Measurements from ENCODE around the gene ROR2.

Gene ROR2

GRCh38 chr9:91814201-91814600 is 135.8 kb downstream of the ROR2 start:
- no peak for ATAC-seq
- TF ChIP-seq ESRRG (CRISPR knock-in tag; IDR thresholded peaks at IDR 0.05): no peak
- no peak for TF ChIP-seq GLIS3 (CRISPR knock-in tag; IDR thresholded peaks at IDR 0.05)
- TF ChIP-seq TOX (CRISPR knock-in tag; IDR thresholded peaks at IDR 0.05; ENCODE audit: borderline replicate concordance): no peak
- TF ChIP-seq RARB (CRISPR knock-in tag; IDR thresholded peaks at IDR 0.05): no peak
- TF ChIP-seq CSDC2 (CRISPR knock-in tag; IDR thresholded peaks at IDR 0.05): no peak
- TF ChIP-seq ZNF70 (CRISPR knock-in tag; IDR thresholded peaks at IDR 0.05): no peak
- TF ChIP-seq ZFP3 (CRISPR knock-in tag; IDR thresholded peaks at IDR 0.05): no peak
- TF ChIP-seq, protein P1, sequence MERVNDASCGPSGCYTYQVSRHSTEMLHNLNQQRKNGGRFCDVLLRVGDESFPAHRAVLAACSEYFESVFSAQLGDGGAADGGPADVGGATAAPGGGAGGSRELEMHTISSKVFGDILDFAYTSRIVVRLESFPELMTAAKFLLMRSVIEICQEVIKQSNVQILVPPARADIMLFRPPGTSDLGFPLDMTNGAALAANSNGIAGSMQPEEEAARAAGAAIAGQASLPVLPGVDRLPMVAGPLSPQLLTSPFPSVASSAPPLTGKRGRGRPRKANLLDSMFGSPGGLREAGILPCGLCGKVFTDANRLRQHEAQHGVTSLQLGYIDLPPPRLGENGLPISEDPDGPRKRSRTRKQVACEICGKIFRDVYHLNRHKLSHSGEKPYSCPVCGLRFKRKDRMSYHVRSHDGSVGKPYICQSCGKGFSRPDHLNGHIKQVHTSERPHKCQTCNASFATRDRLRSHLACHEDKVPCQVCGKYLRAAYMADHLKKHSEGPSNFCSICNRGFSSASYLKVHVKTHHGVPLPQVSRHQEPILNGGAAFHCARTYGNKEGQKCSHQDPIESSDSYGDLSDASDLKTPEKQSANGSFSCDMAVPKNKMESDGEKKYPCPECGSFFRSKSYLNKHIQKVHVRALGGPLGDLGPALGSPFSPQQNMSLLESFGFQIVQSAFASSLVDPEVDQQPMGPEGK (CRISPR knock-in tag; IDR thresholded peaks at IDR 0.05; ENCODE audit: borderline replicate concordance): no peak
- TF ChIP-seq ISL1 (CRISPR knock-in tag; IDR thresholded peaks at IDR 0.05): no peak
- no peak for TF ChIP-seq ARNTL (CRISPR knock-in tag; IDR thresholded peaks at IDR 0.05; ENCODE audit: borderline replicate concordance, low read depth)
- TF ChIP-seq BACH2 (CRISPR knock-in tag; IDR thresholded peaks at IDR 0.05; ENCODE audit: borderline replicate concordance): no peak
- TF ChIP-seq PPARA (CRISPR knock-in tag; IDR thresholded peaks at IDR 0.05; ENCODE audit: borderline replicate concordance): no peak
- TF ChIP-seq ZNF565 (CRISPR knock-in tag; conservative IDR thresholded peaks at IDR 0.05; ENCODE audit: low read depth): no peak
- TF ChIP-seq SNAI2 (CRISPR knock-in tag; IDR thresholded peaks at IDR 0.05): no peak
- TF ChIP-seq, protein P2, sequence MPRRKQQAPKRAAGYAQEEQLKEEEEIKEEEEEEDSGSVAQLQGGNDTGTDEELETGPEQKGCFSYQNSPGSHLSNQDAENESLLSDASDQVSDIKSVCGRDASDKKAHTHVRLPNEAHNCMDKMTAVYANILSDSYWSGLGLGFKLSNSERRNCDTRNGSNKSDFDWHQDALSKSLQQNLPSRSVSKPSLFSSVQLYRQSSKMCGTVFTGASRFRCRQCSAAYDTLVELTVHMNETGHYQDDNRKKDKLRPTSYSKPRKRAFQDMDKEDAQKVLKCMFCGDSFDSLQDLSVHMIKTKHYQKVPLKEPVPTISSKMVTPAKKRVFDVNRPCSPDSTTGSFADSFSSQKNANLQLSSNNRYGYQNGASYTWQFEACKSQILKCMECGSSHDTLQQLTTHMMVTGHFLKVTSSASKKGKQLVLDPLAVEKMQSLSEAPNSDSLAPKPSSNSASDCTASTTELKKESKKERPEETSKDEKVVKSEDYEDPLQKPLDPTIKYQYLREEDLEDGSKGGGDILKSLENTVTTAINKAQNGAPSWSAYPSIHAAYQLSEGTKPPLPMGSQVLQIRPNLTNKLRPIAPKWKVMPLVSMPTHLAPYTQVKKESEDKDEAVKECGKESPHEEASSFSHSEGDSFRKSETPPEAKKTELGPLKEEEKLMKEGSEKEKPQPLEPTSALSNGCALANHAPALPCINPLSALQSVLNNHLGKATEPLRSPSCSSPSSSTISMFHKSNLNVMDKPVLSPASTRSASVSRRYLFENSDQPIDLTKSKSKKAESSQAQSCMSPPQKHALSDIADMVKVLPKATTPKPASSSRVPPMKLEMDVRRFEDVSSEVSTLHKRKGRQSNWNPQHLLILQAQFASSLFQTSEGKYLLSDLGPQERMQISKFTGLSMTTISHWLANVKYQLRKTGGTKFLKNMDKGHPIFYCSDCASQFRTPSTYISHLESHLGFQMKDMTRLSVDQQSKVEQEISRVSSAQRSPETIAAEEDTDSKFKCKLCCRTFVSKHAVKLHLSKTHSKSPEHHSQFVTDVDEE (CRISPR knock-in tag; IDR thresholded peaks at IDR 0.05): no peak
- no peak for TF ChIP-seq ZC3H10 (CRISPR knock-in tag; IDR thresholded peaks at IDR 0.05)
- TF ChIP-seq, protein P3, sequence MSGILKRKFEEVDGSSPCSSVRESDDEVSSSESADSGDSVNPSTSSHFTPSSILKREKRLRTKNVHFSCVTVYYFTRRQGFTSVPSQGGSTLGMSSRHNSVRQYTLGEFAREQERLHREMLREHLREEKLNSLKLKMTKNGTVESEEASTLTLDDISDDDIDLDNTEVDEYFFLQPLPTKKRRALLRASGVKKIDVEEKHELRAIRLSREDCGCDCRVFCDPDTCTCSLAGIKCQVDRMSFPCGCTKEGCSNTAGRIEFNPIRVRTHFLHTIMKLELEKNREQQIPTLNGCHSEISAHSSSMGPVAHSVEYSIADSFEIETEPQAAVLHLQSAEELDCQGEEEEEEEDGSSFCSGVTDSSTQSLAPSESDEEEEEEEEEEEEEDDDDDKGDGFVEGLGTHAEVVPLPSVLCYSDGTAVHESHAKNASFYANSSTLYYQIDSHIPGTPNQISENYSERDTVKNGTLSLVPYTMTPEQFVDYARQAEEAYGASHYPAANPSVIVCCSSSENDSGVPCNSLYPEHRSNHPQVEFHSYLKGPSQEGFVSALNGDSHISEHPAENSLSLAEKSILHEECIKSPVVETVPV (CRISPR knock-in tag; IDR thresholded peaks at IDR 0.05): no peak

DNA sequence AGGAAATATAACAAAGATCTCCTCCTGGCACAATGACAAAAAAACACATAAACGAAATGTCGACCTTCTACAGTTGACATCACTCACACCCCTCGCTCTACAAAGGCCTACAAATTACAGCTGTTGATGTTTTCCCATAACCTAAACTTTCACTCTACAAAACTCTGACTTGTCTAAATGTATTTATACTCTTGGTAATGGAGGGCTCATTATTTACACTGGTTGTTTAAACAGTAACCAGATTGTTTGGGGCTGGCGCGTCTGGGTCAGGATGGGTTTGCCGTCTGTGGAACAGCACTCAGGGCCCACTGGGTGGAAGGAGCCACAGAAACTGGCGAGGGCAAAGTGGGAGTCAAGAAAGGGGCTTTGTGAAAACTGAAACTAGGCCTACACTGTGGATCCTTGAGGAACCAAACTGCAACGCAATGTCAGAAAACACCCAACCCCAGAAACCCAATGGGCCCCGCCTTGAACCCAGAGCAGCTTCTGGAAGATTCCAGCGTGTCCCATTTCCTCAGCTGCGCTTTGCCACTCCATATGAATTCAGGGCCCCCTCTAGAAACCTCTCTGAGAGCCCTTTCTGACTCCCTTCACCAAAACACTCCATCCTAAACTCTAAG is 136.7 kb downstream of the ROR2 start:
- ATAC-seq: no peak
- TF ChIP-seq PPARA (CRISPR knock-in tag; IDR thresholded peaks at IDR 0.05; ENCODE audit: borderline replicate concordance) (no peak), ISL1 (CRISPR knock-in tag; IDR thresholded peaks at IDR 0.05) (no peak), ZNF70 (CRISPR knock-in tag; IDR thresholded peaks at IDR 0.05) (no peak), ZNF8 (CRISPR knock-in tag; IDR thresholded peaks at IDR 0.05) (no peak), ESRRG (CRISPR knock-in tag; IDR thresholded peaks at IDR 0.05) (no peak), SNAI2 (CRISPR knock-in tag; IDR thresholded peaks at IDR 0.05) (no peak), TOX (CRISPR knock-in tag; IDR thresholded peaks at IDR 0.05; ENCODE audit: borderline replicate concordance) (no peak), CSDC2 (CRISPR knock-in tag; IDR thresholded peaks at IDR 0.05) (no peak), ZNF565 (CRISPR knock-in tag; conservative IDR thresholded peaks at IDR 0.05; ENCODE audit: low read depth) (no peak), CREB5 (CRISPR knock-in tag; IDR thresholded peaks at IDR 0.05; ENCODE audit: low read depth) (no peak)
- TF ChIP-seq, protein P2 (CRISPR knock-in tag; IDR thresholded peaks at IDR 0.05): no peak

Data from SK-N-SH treated with all-trans-retinoic acid at 6 μM for 48 hours (cell line).